KMS-11 (cell line): ENCODE measurements around the gene CAMTA1.

Experiments
- H2AFZ ChIP-seq: fragments of 200-600 bp; sonication (generic); 2 replicates; pipeline ENCODE4 v1.6.1; 2016; ENCODE audit warnings: antibody characterized with exemption, mixed run types, low read depth
- H3K27ac ChIP-seq: fragments of 200-600 bp; sonication (generic); 2 replicates; pipeline ENCODE4 v1.6.1; 2016; ENCODE audit warnings: mild to moderate bottlenecking, mixed run types
- H3K27me3 ChIP-seq: fragments of 200-600 bp; sonication (generic); 2 replicates; pipeline ENCODE4 v1.6.1; 2017; ENCODE audit warnings: mild to moderate bottlenecking, low read depth, mixed run types, moderate library complexity; ENCODE audit not compliant: insufficient read depth
- H3K36me3 ChIP-seq: fragments of 200-600 bp; sonication (generic); 2 replicates; pipeline ENCODE4 v1.6.1; 2017; ENCODE audit warnings: mild to moderate bottlenecking, mixed run types; ENCODE audit not compliant: insufficient read depth
- H3K4me1 ChIP-seq: fragments of 200-600 bp; sonication (generic); 2 replicates; pipeline ENCODE4 v1.6.1; 2016; ENCODE audit warnings: mild to moderate bottlenecking, low read depth, mixed run types; ENCODE audit not compliant: poor library complexity, severe bottlenecking
- H3K4me2 ChIP-seq: fragments of 200-600 bp; sonication (generic); 2 replicates; pipeline ENCODE4 v1.7.0; 2016; ENCODE audit warnings: mild to moderate bottlenecking, mixed run types
- H3K4me3 ChIP-seq: fragments of 200-600 bp; sonication (generic); IDR thresholded peaks from 2 replicates; pipeline ENCODE4 v1.6.1; 2017; ENCODE audit warnings: low read depth, low read length, mixed read lengths; ENCODE audit not compliant: insufficient read depth
- H3K79me2 ChIP-seq: fragments of 200-600 bp; sonication (generic); 2 replicates; pipeline ENCODE4 v1.6.1; 2016; ENCODE audit warnings: low read depth, mixed run types; ENCODE audit not compliant: insufficient read depth
- H3K9ac ChIP-seq: fragments of 200-600 bp; sonication (generic); 2 replicates; pipeline ENCODE4 v1.6.1; 2016; ENCODE audit warnings: mild to moderate bottlenecking, mixed run types
- H4K20me1 ChIP-seq: fragments of 200-600 bp; sonication (generic); 2 replicates; pipeline ENCODE4 v1.6.1; 2016; ENCODE audit warnings: mild to moderate bottlenecking, mixed run types; ENCODE audit not compliant: insufficient read depth
- TF ChIP-seq, protein P1 (sequence below): fragments of 200-600 bp; sonication (generic); conservative IDR thresholded peaks from 2 replicates; pipeline ENCODE4 v1.6.1; 2017; ENCODE audit warnings: low read depth, mild to moderate bottlenecking, antibody characterized with exemption, low read length, moderate library complexity, mixed read lengths

CAMTA1 gene

DNA sequence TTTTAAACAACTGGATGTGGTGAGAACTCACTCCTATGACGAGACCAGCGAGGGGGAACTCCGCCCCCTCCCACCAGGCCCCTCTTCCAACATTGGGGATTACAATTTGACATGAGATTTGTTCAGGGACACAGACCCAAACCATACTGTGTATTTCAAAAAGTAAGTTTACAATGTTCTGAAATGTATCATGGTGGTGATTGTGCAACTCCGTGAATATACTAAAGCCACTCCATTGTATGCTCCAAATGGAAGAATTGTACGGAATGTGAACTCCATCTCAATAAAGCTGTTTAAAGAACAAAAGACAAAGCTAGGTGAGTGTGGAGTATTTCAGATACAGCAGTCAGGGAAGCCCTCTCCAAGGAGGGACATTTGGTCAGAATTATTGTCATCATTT lies 553.8 kb downstream of the CAMTA1 start:
- H3K79me2 ChIP-seq: no peaks in the 10 kb centered on the region
- TF ChIP-seq, protein P1, sequence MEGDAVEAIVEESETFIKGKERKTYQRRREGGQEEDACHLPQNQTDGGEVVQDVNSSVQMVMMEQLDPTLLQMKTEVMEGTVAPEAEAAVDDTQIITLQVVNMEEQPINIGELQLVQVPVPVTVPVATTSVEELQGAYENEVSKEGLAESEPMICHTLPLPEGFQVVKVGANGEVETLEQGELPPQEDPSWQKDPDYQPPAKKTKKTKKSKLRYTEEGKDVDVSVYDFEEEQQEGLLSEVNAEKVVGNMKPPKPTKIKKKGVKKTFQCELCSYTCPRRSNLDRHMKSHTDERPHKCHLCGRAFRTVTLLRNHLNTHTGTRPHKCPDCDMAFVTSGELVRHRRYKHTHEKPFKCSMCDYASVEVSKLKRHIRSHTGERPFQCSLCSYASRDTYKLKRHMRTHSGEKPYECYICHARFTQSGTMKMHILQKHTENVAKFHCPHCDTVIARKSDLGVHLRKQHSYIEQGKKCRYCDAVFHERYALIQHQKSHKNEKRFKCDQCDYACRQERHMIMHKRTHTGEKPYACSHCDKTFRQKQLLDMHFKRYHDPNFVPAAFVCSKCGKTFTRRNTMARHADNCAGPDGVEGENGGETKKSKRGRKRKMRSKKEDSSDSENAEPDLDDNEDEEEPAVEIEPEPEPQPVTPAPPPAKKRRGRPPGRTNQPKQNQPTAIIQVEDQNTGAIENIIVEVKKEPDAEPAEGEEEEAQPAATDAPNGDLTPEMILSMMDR: no peak
- no peak overlapping the region for H3K4me2 ChIP-seq
- H3K27ac ChIP-seq: no peak overlapping the region
- H2AFZ ChIP-seq: no peak overlapping the region
- H3K4me1 ChIP-seq: no peaks in the 10 kb centered on the region
- no peak overlapping the region for H3K9ac ChIP-seq
- peaks cover 14% of the 10 kb centered on the region; the same call in 1 of the 2 replicates for H3K27me3 ChIP-seq
- no peaks in the 10 kb centered on the region for H3K36me3 ChIP-seq
- no peak overlapping the region for H3K4me3 ChIP-seq
- H4K20me1 ChIP-seq: no peaks in the 10 kb centered on the region

DNA sequence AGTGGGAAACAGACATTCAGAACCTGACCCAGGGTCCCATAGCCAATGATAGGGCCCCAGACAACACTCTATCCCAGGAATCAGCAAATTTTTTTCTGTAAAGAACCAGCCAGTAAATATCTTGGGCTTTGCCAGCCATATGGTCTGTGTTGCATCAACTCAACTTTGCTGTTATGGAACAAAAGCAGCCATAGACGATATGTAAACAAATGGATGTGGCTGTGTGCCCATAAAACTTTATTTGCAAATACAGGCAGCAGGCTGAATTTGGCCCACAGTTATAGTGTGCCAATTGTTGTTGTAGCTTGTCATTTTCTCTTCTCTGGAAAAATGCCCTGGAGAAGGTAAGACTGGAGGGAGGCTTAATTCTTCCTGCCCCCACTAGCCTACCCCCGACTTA lies 554.7 kb downstream of the CAMTA1 start:
- H3K27me3 ChIP-seq: peaks cover 7% of the 10 kb centered on the region; the same call in 1 of the 2 replicates
- no peak overlapping the region for H3K27ac ChIP-seq
- TF ChIP-seq, protein P1: no peak
- H2AFZ ChIP-seq: no peak overlapping the region
- no peaks in the 10 kb centered on the region for H3K4me1 ChIP-seq
- H3K9ac ChIP-seq: no peak overlapping the region
- no peaks in the 10 kb centered on the region for H4K20me1 ChIP-seq
- H3K4me3 ChIP-seq: no peak overlapping the region
- no peaks in the 10 kb centered on the region for H3K79me2 ChIP-seq
- H3K4me2 ChIP-seq: no peak overlapping the region
- no peaks in the 10 kb centered on the region for H3K36me3 ChIP-seq

DNA sequence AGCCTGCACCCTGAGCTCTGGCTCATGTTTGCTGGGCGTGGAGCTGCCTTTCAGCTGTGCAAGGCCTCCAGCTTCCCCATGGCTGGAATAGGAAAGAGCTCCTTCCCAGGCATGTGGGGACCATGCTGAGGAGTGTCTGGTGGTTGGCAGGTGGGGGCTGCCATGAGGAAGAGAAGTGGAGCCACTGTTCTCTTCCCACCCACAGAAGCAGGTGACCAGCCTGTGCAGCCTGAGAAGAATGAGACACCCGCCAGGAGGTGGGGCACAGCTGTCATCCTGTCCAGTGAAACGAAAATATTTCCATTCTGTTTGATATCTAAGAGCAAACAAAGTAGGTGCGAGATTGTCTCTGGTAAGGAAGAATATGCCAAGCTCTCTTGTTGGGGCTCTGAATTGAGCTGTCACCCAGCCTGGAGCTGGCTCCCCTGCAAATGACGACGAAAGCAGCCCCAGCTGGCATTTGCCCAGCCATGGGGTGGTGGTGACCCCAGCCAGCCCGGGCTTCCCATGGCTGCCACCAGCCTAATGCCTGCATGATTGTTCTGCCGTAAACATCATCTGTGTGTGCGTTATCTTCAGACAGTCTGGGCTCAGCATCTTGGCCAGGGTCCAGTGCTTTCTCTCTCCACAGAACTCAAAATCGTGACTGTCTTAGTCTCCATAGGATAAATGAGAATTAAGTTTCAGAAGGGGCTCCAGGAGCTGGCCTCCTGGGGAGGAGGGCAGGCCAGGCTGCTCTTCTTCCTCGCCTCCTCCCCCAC lies 556.1 kb downstream of the CAMTA1 start:
- Histone ChIP-seq H3K27me3 (no peaks in the 10 kb centered on the region; the same call in 1 of the 2 replicates), H3K27ac (no peak overlapping the region), H2AFZ (no peak overlapping the region), H3K9ac (no peak overlapping the region), H3K79me2 (no peaks in the 10 kb centered on the region), H3K36me3 (no peaks in the 10 kb centered on the region), H3K4me2 (no peak overlapping the region), H3K4me3 (no peak overlapping the region), H4K20me1 (no peaks in the 10 kb centered on the region), H3K4me1 (no peaks in the 10 kb centered on the region)
- TF ChIP-seq, protein P1: no peak

DNA sequence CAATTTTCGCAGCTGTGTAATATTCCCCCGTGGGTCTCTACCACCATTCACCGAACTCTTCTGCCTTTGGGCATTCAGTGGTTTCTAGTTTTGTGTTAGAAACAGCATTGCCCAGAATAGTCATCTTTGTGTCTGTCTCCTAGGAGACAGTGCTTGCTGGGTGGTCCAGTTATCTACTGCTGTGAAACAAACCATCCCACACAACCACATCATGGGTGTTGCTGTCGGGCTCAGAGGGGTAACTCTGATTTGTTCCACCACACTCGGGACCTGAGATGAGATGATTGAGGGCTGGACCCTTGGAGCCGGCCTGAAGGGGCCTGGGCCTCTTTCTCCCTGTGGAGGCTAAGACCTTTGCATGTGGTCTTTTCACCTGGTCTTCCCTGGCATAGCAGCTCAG lies 558.6 kb downstream of the CAMTA1 start:
- Histone ChIP-seq H3K4me1 (no peaks in the 10 kb centered on the region), H3K79me2 (no peaks in the 10 kb centered on the region), H3K4me3 (no peak overlapping the region), H3K4me2 (no peak overlapping the region), H4K20me1 (no peaks in the 10 kb centered on the region), H3K9ac (no peak overlapping the region), H3K27me3 (peaks cover 13% of the 10 kb centered on the region; the same call in 1 of the 2 replicates), H3K36me3 (no peaks in the 10 kb centered on the region), H2AFZ (no peak overlapping the region), H3K27ac (no peak overlapping the region)
- TF ChIP-seq, protein P1: no peak
